Measurements from ENCODE around the gene DOCK10.

GRCh38 chr2:224915136-224915535 lies 127.1 kb downstream of the DOCK10 start:
- TF ChIP-seq, protein P1, sequence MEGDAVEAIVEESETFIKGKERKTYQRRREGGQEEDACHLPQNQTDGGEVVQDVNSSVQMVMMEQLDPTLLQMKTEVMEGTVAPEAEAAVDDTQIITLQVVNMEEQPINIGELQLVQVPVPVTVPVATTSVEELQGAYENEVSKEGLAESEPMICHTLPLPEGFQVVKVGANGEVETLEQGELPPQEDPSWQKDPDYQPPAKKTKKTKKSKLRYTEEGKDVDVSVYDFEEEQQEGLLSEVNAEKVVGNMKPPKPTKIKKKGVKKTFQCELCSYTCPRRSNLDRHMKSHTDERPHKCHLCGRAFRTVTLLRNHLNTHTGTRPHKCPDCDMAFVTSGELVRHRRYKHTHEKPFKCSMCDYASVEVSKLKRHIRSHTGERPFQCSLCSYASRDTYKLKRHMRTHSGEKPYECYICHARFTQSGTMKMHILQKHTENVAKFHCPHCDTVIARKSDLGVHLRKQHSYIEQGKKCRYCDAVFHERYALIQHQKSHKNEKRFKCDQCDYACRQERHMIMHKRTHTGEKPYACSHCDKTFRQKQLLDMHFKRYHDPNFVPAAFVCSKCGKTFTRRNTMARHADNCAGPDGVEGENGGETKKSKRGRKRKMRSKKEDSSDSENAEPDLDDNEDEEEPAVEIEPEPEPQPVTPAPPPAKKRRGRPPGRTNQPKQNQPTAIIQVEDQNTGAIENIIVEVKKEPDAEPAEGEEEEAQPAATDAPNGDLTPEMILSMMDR (IDR thresholded peaks at IDR 0.05; ENCODE audit: low read depth, low read length), result no peak
- TF ChIP-seq, protein P2, sequence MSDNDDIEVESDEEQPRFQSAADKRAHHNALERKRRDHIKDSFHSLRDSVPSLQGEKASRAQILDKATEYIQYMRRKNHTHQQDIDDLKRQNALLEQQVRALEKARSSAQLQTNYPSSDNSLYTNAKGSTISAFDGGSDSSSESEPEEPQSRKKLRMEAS (IDR thresholded peaks at IDR 0.05; ENCODE audit: low read depth, low read length), result no peak
- TF ChIP-seq MYC (IDR thresholded peaks at IDR 0.05; ENCODE audit: low read depth, low read length), result no peak
